CD1c-positive myeloid dendritic cell (primary cell): ENCODE results near the gene DSN1.

Source experiments
- DNase-seq: peaks from one replicate; pipeline ENCODE4 v3.0.0-alpha.2; 2016; ENCODE audit errors: extremely low spot score

Gene DSN1

GRCh38 chr20:36754656-36755222 lies 18.8 kb downstream of the DSN1 start:
- DNase-seq: peak; percentile 66

GRCh38 chr20:36752582-36752981 lies 21.0 kb downstream of the DSN1 start:
- no peak for DNase-seq

- peak; percentile 97 for DNase-seq
Observed at GRCh38 chr20:36745927-36746659, 27.5 kb downstream of the DSN1 start, which contains the start of gene NDRG3. TSS of gene NDRG3 (minus strand) at chr20:36746090. CDS start at chr20:36721735, 24,355 bp downstream.

- no peak for DNase-seq
Observed at GRCh38 chr20:36745234-36745926, 28.2 kb downstream of the DSN1 start.

- DNase-seq: no peak
Observed at GRCh38 chr20:36744764-36745191, 28.8 kb downstream of the DSN1 start.

GRCh38 chr20:36744243-36744642 lies 29.3 kb downstream of the DSN1 start:
- DNase-seq: no peak

GRCh38 chr20:36742558-36742957 lies 31.0 kb downstream of the DSN1 start:
- DNase-seq: no peak

GRCh38 chr20:36741072-36741471 lies 32.5 kb downstream of the DSN1 start:
- no peak for DNase-seq

GRCh38 chr20:36737183-36737499 lies 36.4 kb downstream of the DSN1 start:
- no peak for DNase-seq

- DNase-seq: no peak
Observed at GRCh38 chr20:36736451-36737182, 36.9 kb downstream of the DSN1 start.

- no peak for DNase-seq
Observed at GRCh38 chr20:36732456-36732855, 41.1 kb downstream of the DSN1 start.

GRCh38 chr20:36728986-36729385 lies 44.6 kb downstream of the DSN1 start:
- no peak for DNase-seq

- no peak for DNase-seq
Observed at GRCh38 chr20:36726168-36726567, 47.4 kb downstream of the DSN1 start.

GRCh38 chr20:36720510-36720909 lies 53.1 kb downstream of the DSN1 start:
- DNase-seq: peak; percentile 17

- DNase-seq: peak; percentile 23
Observed at GRCh38 chr20:36717657-36718056, 55.9 kb downstream of the DSN1 start.

GRCh38 chr20:36717021-36717420 lies 56.5 kb downstream of the DSN1 start:
- DNase-seq: no peak

- no peak for DNase-seq
Observed at GRCh38 chr20:36712775-36713174, 60.8 kb downstream of the DSN1 start.

GRCh38 chr20:36709126-36709525 lies 64.4 kb downstream of the DSN1 start:
- DNase-seq: no peak

GRCh38 chr20:36703530-36703929 lies 70.0 kb downstream of the DSN1 start:
- no peak for DNase-seq
